Thymus (tissue), 11 donors: ENCODE data around the gene RHOJ. TPM values are rescaled to one million over a fixed set of nuclear protein-coding genes. Genes with fewer than 3 reads are reported as not detected.
"Not testable (repeated sequence)": the region's sequence is repeated elsewhere in the genome, so short reads cannot be mapped to it uniquely, and the experiment has no call there.

Experiments
- DNase-seq, 9 donors: peaks; one replicate each; pipeline ENCODE4 v3.0.0-alpha.2; 2013; ENCODE audit warnings: low spot score in 9 of 9, low read depth in 6 of 9, missing footprints in 1 of 9
- H3K27ac ChIP-seq, 2 donors: one replicate each; pipeline ENCODE4 v1.5.1; 2013; ENCODE audit warnings: control low read depth in 1 of 2, low read depth in 1 of 2, low read length in 1 of 2, mild to moderate bottlenecking in 1 of 2, moderate library complexity in 1 of 2
- H3K27me3 ChIP-seq, 2 donors: one replicate each; pipeline ENCODE4 v1.5.1; 2013; ENCODE audit warnings: low read length in 1 of 2; ENCODE audit not compliant: control insufficient read depth in 2 of 2, insufficient read depth in 1 of 2
- H3K36me3 ChIP-seq, 2 donors: one replicate each; pipeline ENCODE4 v1.5.1; 2013; ENCODE audit warnings: low read length in 1 of 2, mild to moderate bottlenecking in 1 of 2, moderate library complexity in 1 of 2; ENCODE audit not compliant: control insufficient read depth in 2 of 2, insufficient read depth in 2 of 2
- H3K4me1 ChIP-seq, 2 donors: one replicate each; pipeline ENCODE4 v1.5.1; 2013; ENCODE audit warnings: low read length in 2 of 2; ENCODE audit not compliant: control insufficient read depth in 2 of 2, insufficient read depth in 2 of 2
- H3K4me3 ChIP-seq, 2 donors: one replicate each; pipeline ENCODE4 v1.5.1; 2013; ENCODE audit warnings: low read length in 2 of 2, control low read depth in 1 of 2, mild to moderate bottlenecking in 1 of 2
- H3K9me3 ChIP-seq, 2 donors: one replicate each; pipeline ENCODE4 v1.5.1; 2013; ENCODE audit warnings: low read length in 1 of 2, mild to moderate bottlenecking in 1 of 2; ENCODE audit not compliant: control insufficient read depth in 2 of 2, insufficient read depth in 1 of 2
- WGBS: extraction: QIAGEN DNeasy Blood & Tissue Kit; methylation state at CpG from one replicate; pipeline ENCODE4 v1.1.7; 2013; 5-methylcytosine and 5-hydroxymethylcytosine counted together
- polyA plus RNA-seq: library from polyadenylated mRNA; stranded (reverse); fragments of 200-250 nt; gene quantifications from one replicate; pipeline ENCODE4 v1.2.3, GENCODE V29; 2013
- total RNA-seq: library from RNA; stranded (reverse); fragments of 120-200 nt; gene quantifications from one replicate; pipeline ENCODE4 v1.2.4, GENCODE V29; 2013
- donor health status: healthy.

Gene RHOJ
- total and polyA plus RNA-seq, 2 donors: 1.0 to 6.0 TPM

- not testable (repeated sequence) for DNase-seq, H3K27ac ChIP-seq, H3K36me3 ChIP-seq, H3K27me3 ChIP-seq, H3K4me1 ChIP-seq, H3K9me3 ChIP-seq, H3K4me3 ChIP-seq
- whole genome bisulfite sequencing: 97% methylated on average over 4 of the region's 4 CpGs
These were observed 75.7 kb downstream of the RHOJ start for GRCh38 chr14:63279933-63280332.

DNA sequence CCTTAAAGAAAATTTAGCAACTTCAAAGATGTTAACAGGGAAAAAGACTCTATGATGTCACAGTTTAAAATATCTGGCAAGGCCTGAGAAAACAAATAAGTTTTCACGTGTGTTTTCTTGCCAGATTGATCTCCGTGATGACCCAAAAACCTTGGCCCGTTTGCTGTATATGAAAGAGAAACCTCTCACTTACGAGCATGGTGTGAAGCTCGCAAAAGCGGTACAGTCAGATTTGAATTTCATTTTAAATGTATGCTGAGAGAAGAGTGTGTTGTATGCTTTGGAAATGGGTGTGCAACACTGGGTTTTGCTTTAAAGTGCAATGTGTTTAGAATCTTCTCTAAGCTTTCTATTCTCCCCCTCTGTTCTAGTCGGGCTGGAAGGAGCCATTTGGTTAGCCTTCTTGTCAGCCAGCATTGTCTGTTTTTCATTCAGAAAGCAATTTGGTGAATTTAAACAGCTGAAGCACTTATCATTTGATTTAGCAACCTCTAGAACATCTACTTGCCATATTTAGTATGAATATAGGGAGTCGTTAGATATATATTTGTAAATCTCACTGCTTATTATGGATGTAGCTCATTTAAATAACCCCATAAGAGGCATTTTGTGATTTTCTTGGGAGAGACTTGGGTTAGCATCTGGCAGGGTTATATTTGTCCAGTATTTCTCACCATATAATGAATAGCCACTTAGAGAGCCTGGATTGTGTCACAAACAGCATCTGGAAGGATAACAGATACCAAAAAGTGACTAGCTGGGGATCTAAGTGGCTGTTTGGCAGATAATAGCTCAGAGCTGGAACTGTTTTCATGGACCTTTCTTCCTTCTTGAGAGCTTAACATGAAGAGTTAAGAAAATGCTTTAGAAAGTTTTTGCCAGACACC, 79.0 kb downstream of the RHOJ start:
- Histone ChIP-seq H3K9me3 (no peaks in the 10 kb centered on the region), H3K27ac (no peak overlapping the region), H3K4me1 (no peaks in the 10 kb centered on the region), H3K4me3 (no peak overlapping the region), H3K27me3 (peaks cover 2 to 9% of the 10 kb centered on the region in 2 donors), H3K36me3 (no peaks in the 10 kb centered on the region)
- no peak for DNase-seq
- 92% methylated on average over 8 of the region's 8 CpGs for WGBS

DNA sequence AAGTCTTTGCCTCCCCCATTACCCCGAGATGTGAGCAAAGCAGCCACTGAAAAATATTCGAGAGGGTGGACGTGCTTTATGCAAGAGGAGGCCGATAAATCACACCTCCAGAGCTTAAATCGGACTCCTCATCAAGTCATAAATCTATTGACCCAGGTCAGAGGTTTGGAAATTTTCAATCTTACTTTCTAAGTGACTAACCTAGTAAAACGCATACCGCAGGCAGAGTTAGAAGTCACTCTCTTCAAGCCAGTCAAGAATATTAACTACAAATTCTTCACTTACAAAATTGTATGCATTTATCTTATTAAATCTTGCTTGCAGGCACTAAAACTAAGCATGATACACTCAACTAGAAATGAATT, 79.6 kb downstream of the RHOJ start:
- no peak overlapping the region for H3K4me3 ChIP-seq
- no peak overlapping the region for H3K27ac ChIP-seq
- H3K9me3 ChIP-seq: no peaks in the 10 kb centered on the region
- WGBS: 93% methylated on average over 7 of the region's 7 CpGs
- no peaks in the 10 kb centered on the region for H3K36me3 ChIP-seq
- H3K4me1 ChIP-seq: no peaks in the 10 kb centered on the region
- H3K27me3 ChIP-seq: peaks cover 2 to 9% of the 10 kb centered on the region in 2 donors
- DNase-seq: no peak

GRCh38 chr14:63286071-63286470, 81.8 kb downstream of the RHOJ start:
- no peak for DNase-seq
- Histone ChIP-seq H3K27me3 (peaks cover 2 to 9% of the 10 kb centered on the region in 2 donors), H3K27ac (no peak overlapping the region), H3K36me3 (no peaks in the 10 kb centered on the region), H3K4me3 (no peak overlapping the region), H3K9me3 (no peaks in the 10 kb centered on the region), H3K4me1 (no peaks in the 10 kb centered on the region)
- WGBS: 92% methylated on average over 2 of the region's 2 CpGs

GRCh38 chr14:63287666-63288483, 83.6 kb downstream of the RHOJ start:
- H3K27me3 ChIP-seq: peaks cover 2 to 9% of the 10 kb centered on the region in 2 donors
- H3K4me3 ChIP-seq: no peak overlapping the region
- DNase-seq: no peak
- H3K9me3 ChIP-seq: no peaks in the 10 kb centered on the region
- WGBS: 94% methylated on average over 6 of the region's 6 CpGs
- H3K27ac ChIP-seq: no peak overlapping the region
- no peaks in the 10 kb centered on the region for H3K4me1 ChIP-seq
- no peaks in the 10 kb centered on the region for H3K36me3 ChIP-seq

DNA sequence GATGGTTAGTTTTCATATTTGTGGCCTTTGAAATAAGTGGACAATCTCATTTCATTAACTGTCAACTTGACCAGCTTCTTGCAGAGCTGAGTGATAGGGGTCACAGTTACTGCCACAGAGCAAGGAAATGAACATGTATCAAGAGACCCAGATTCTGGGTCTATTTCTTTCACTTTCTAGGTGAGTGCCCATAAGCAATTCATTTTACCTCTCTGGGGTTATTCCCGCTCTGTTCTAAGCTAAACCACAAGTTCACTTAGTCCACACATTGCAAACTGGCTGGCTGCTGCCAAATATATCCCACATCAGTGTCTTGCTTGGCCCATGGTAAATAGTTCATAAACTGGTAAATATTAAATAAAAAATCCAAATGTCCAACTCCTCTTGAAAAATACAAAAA, 84.6 kb downstream of the RHOJ start:
- H3K9me3 ChIP-seq: no peaks in the 10 kb centered on the region
- 94% methylated on average over 1 of the region's 1 CpG for WGBS
- no peak overlapping the region for H3K27ac ChIP-seq
- H3K4me3 ChIP-seq: no peak overlapping the region
- peaks cover 2 to 5% of the 10 kb centered on the region in 2 donors for H3K27me3 ChIP-seq
- no peaks in the 10 kb centered on the region for H3K36me3 ChIP-seq
- DNase-seq: no peak
- no peaks in the 10 kb centered on the region for H3K4me1 ChIP-seq

DNA sequence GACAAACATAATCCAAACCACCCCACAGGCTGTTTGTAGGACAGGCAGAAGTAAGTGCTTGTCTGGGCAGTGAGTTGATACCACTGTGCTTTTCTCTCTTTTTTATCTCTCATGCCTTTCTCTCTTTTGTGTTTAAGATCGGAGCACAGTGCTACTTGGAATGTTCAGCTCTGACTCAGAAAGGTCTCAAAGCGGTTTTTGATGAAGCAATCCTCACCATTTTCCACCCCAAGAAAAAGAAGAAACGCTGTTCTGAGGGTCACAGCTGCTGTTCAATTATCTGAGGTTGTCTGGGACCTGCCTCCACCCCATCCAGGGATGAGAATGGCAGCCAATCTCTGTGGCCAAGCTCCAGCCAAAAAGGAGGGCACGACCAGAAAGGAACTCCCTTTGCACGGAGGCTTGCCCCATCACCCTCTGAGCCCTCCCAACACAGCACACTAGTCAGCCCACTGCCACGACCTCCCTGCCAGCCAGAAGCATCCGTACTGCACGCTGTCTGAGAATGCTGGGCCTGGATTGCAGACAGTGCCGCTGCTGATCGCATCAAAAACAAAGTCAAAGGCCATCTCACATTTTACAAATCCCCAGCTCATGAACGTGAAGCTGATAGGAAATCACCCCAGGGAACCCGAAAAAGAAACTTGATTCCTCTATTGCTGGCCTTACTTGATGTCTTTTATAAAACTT, 86.6 kb downstream of the RHOJ start:
- 93% methylated on average over 12 of the region's 12 CpGs for WGBS

DNA sequence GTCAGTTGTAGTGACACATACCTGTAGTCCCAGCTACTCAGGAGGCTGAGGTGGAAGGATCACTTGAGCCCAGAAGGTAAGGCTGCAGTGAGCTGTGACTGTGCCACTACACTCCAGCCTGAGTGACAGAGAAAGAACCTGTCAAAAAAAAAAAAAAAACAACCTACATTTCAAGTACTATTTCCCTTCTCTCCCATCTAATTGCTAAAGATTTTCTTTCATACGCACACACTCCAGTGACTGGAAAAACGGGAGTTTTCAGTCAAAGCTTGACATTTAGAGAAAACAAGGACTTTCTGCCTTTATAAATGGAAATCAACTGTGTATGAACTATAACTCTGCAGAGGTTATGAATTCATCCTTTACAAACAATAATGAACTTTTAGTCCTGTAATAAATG, 88.6 kb downstream of the RHOJ start:
- no peaks in the 10 kb centered on the region for H3K4me1 ChIP-seq
- no peaks in the 10 kb centered on the region for H3K9me3 ChIP-seq
- DNase-seq: no peak
- no peaks in the 10 kb centered on the region for H3K27me3 ChIP-seq
- no peaks in the 10 kb centered on the region for H3K36me3 ChIP-seq
- WGBS: 97% methylated on average over 2 of the region's 2 CpGs
- H3K27ac ChIP-seq: no peak overlapping the region
- no peak overlapping the region for H3K4me3 ChIP-seq

More for the DNA sequence above, 86.6 kb downstream of the RHOJ start:
- Histone ChIP-seq H3K9me3 (no peaks in the 10 kb centered on the region), H3K4me3 (no peak overlapping the region), H3K36me3 (no peaks in the 10 kb centered on the region), H3K27me3 (no peaks in the 10 kb centered on the region), H3K27ac (no peak overlapping the region), H3K4me1 (no peaks in the 10 kb centered on the region)
- DNase-seq: no peak

DNA sequence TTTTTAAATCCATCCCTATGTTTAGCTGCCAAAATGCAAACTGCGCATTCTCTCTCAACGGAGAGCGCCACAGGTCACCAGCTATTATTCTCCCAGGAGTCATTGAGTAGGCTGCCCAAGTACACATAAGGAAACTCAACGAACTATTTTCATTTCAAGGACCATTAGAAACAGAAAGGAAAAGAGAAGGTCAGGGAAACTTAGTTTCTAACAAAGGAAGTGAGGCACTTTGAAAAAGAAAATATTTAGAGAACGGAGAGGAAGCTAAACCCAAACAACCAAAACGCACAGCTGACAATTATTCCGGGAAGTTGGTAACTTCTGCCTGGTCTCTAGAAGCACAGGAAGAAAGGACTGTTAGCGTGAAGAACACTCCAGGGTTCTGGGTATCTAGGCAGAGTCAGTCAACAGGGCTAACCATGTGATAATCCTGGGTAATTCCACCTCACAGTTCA, 91.0 kb downstream of the RHOJ start:
- WGBS: 65% methylated on average over 8 of the region's 8 CpGs
- Histone ChIP-seq H3K4me3 (no peak overlapping the region), H3K9me3 (no peaks in the 10 kb centered on the region), H3K36me3 (no peaks in the 10 kb centered on the region), H3K4me1 (no peaks in the 10 kb centered on the region), H3K27ac (no peak overlapping the region), H3K27me3 (no peaks in the 10 kb centered on the region)
- no peak for DNase-seq
